T follicular helper cell (primary cell): ENCODE data around the gene PRDX3.
"Not testable (repeated sequence)": the region's sequence is repeated elsewhere in the genome, so short reads cannot be mapped to it uniquely, and the experiment has no call there.

Experiments
- DNase-seq: peaks from one replicate; pipeline ENCODE4 v3.0.0-alpha.2; 2020; ENCODE audit warnings: low read depth

The PRDX3 gene

GRCh38 chr10:119206603-119207365, 28.2 kb upstream of the PRDX3 start:
- DNase-seq: peak; percentile 55

- DNase-seq: no peak
Observed at GRCh38 chr10:119205894-119206602, 27.4 kb upstream of the PRDX3 start.

GRCh38 chr10:119203006-119203405, 24.4 kb upstream of the PRDX3 start:
- DNase-seq: no peak

GRCh38 chr10:119201233-119201632, 22.6 kb upstream of the PRDX3 start:
- no peak for DNase-seq

- DNase-seq: no peak
Observed at GRCh38 chr10:119199231-119199992, 20.8 kb upstream of the PRDX3 start.

GRCh38 chr10:119198438-119198837, 19.8 kb upstream of the PRDX3 start:
- no peak for DNase-seq

- no peak for DNase-seq
Observed at GRCh38 chr10:119197921-119198320, 19.3 kb upstream of the PRDX3 start.

GRCh38 chr10:119191881-119192280, 13.3 kb upstream of the PRDX3 start:
- no peak for DNase-seq

GRCh38 chr10:119190954-119191785, 12.6 kb upstream of the PRDX3 start:
- no peak for DNase-seq

- no peak for DNase-seq
Observed at GRCh38 chr10:119190353-119190752, 11.7 kb upstream of the PRDX3 start.

- DNase-seq: no peak
Observed at GRCh38 chr10:119189811-119190282, 11.2 kb upstream of the PRDX3 start.

- DNase-seq: no peak
Observed at GRCh38 chr10:119183664-119184412, 5.2 kb upstream of the PRDX3 start.

- DNase-seq: not testable (repeated sequence)
Observed at GRCh38 chr10:119180850-119181400, 2.3 kb upstream of the PRDX3 start.

- DNase-seq: peak; percentile 6
Observed at GRCh38 chr10:119177708-119178371, 772 bp downstream of the PRDX3 start.

- no peak for DNase-seq
Observed at GRCh38 chr10:119176166-119176565, 2.4 kb downstream of the PRDX3 start.

- no peak for DNase-seq
Observed at GRCh38 chr10:119174109-119174508, 4.5 kb downstream of the PRDX3 start.

- DNase-seq: no peak
Observed at GRCh38 chr10:119167041-119167440, 11.6 kb downstream of the PRDX3 start.

GRCh38 chr10:119166564-119166963, 12.0 kb downstream of the PRDX3 start:
- no peak for DNase-seq

GRCh38 chr10:119166118-119166500, 12.5 kb downstream of the PRDX3 start:
- no peak for DNase-seq
